NCI-H1694 (cell line): ENCODE measurements around the gene CDH4.

Source experiments
- DNase-seq: peaks from one replicate; lab custom pipeline; 2025; lab: John Stamatoyannopoulos, UW

Gene CDH4

GRCh38 chr20:61582196-61582923 lies 330.3 kb downstream of the CDH4 start:
- no peak for DNase-seq

DNA sequence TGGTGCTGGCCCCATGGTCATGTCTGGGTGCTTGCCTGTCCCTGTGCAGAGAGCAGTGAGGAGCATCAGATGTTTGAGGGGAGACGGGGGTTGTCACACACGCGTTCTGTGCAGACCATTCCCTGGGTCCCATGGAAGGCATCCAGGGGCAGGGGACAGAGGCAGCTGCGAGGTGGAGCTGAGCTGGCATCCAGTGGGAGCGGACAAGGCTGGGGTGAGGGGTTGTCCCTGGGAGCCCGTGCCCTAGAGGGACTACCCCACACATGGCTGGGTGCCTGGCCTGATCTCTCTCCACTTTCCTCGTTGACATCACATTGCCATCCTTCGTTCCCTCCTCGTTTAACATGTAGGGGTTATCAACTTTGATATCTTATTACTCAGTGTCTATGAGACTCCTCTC lies 331.3 kb downstream of the CDH4 start:
- no peak for DNase-seq

GRCh38 chr20:61584851-61585250 lies 332.8 kb downstream of the CDH4 start:
- DNase-seq: no peak

DNA sequence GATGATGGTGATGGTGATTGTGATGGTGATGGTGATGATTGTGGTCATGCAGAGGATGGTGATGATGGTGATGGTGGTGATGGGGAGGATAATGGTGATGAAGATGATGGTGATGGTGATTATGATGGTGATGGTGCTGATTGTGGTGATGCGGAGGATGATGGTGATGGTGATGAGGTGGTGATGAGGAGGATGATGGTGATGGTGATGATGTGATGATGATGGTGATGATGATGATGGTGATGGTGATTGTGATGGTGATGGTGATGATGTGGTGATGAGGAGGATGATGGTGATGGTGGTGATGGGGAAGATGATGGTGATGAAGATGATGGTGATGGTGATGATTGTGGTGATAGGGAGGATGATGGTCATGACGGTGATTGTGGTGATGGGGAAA lies 333.7 kb downstream of the CDH4 start:
- no peak for DNase-seq

GRCh38 chr20:61587036-61587435 lies 335.0 kb downstream of the CDH4 start:
- no peak for DNase-seq

DNA sequence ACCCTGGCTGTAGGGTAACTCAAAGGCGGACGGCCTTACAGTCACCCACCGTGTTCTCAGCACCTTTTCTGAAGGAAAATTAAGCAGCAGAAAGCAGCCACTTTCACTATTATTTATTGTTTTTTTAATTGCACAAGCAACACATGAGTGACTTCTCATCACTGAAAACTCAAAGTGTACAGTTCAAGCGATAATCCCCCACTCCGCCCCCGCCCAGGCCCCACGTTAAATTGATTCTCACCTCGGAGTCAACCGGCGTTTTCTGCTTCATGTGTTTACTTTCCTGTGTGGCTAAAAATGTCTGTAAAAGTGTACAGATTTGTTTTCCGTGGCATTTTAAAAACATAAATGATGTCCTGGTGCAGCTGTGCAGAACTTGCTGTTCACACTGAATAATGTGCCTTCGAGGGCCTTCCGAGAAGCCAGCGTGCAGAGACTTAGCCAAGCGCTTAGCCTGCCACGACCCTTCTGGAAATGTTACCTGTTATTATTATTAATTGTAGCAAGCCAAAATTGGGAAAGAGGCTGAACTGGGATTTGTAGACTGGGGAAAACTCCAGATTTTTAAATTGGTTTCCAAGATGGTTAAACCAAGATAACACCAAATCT lies 335.7 kb downstream of the CDH4 start:
- no peak for DNase-seq

- no peak for DNase-seq
Measured at GRCh38 chr20:61588411-61589385, 336.6 kb downstream of the CDH4 start.

GRCh38 chr20:61590236-61590635 lies 338.2 kb downstream of the CDH4 start:
- no peak for DNase-seq

GRCh38 chr20:61593516-61593915 lies 341.5 kb downstream of the CDH4 start:
- DNase-seq: no peak

GRCh38 chr20:61594198-61594597 lies 342.1 kb downstream of the CDH4 start:
- no peak for DNase-seq

DNA sequence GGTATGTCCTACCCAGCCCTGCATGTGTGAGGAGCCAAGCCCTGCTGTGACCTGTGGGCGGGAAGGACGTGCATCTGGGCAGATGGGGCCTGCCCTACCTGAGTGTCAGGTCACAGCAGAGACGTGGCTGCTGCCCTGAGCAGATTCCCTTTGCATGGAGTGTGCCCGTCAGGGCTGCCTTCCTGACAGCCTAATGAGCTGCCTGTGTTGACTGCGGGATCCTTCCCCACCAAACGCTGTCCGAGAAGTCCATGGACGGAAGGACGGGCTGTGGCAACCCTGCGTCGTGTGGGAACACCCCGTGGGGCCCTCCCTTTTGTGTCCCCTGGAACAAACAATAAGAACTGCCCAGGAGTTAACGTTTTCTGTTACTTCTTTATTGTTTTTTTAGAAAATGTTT lies 343.2 kb downstream of the CDH4 start:
- DNase-seq: no peak

DNA sequence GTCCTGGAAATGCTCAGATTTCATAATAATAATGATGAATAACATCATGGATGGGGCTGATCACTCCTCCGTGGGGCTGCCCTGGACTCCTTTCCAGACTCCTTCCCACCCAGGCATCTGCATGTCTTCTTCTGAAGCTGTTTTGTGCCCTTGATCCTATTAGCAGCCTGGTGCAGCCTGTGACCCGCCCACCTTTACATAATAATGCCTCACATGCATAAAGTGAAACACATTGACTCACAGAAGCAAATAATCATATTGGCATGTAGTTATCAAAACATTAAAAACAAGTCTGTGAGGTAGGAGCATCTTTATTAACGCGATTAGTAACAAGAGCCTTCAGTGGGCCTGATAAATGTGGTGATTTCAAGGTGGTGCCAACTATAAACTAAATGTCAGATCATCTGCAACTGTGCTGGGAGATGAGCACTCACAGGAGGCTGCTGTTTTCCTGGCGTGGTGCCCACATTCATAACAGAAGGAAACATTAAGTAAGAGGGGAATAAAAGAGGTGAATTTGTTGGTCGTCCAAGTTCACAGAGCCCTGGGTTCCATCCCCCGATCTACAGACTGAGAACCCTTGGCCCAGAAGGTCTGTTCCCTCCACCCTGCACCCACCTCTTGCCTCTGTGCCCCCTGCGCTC lies 344.7 kb downstream of the CDH4 start:
- DNase-seq: no peak

DNA sequence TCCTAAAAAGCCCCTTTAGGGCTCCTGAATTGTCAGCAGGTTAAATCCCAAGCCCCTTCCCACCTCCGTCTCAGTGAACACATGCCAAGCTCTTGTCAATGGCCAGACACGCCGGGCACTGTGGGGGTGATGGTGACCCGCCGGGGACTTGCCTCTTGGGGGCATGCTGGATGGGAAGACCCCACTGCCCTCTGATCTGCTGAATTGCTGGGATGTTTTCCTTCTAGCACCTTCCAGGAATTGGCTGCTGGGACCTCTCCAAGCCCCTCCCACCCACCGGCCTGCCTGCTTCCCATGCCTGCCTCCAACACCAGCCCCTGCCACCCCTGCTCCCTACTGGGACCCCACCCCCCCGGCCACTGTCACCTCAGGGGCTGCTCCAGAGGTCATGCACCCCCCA lies 345.9 kb downstream of the CDH4 start:
- DNase-seq: no peak

GRCh38 chr20:61598586-61598985 lies 346.5 kb downstream of the CDH4 start:
- DNase-seq: no peak

- no peak for DNase-seq
Measured at GRCh38 chr20:61599061-61599531, 347.0 kb downstream of the CDH4 start.

DNA sequence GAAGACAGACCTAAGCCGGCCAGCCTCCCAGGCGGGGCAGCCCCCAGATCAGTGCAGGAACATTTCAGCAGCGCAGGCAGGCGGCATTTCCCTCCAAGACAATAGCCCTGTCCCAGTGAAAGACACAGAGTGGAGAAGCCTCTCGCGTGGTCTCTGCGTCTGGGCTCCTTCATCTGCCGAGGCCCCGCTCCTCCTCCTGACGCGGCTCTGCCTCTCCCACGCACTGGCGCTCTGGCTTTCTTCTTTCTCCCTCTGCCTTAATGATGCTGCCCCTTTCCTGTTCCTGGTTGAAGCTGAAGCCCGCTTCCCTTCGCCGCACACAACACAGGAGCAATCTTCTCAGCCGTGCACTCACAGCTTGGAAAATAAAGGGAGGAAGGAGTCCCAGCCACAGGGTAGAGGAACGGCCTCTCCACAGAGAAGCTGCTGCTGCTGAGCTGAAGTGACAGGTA lies 347.5 kb downstream of the CDH4 start:
- DNase-seq: no peak

GRCh38 chr20:61600016-61600415 lies 348.0 kb downstream of the CDH4 start:
- no peak for DNase-seq

DNA sequence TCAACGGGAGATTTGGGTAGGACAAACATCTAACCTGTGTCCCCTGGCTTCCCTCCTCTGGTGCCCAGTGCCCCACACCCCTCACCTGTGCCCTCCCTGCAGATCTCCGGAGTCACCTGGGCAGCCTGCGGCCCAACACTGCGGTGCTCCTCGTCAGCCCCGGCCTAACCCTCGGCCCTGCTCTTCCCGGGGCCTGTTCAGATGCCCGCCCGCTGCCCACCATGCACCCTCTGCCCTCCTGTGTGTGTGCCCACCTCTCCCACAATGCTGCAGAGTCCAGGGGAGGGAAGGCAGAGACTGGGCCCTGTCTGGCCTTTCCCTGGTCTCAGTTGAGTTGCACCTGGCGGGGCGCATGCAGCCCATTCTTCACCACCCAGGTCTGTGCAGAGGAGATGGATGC lies 349.3 kb downstream of the CDH4 start:
- no peak for DNase-seq

- no peak for DNase-seq
Measured at GRCh38 chr20:61601853-61602252, 349.8 kb downstream of the CDH4 start.

GRCh38 chr20:61603715-61604114 lies 351.7 kb downstream of the CDH4 start:
- DNase-seq: no peak

DNA sequence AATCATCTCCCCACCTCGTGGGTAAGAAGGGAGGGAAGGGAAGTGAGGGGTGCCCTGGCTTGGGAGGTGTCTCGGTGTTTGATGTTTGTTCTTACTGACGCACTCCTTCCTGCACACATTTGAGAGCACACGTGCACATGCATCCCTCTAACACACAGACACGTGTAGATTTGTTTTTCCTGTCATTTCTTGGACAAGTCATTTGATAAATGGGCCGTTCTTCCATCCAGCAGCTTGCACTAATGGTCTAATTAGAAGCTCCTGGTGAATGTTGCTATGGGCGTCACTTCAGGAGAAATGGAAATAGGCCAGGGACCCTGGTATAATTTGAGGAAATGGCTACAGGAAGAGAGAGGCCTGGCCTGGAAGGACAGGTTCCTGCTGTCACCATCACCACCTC lies 352.5 kb downstream of the CDH4 start:
- no peak for DNase-seq

DNA sequence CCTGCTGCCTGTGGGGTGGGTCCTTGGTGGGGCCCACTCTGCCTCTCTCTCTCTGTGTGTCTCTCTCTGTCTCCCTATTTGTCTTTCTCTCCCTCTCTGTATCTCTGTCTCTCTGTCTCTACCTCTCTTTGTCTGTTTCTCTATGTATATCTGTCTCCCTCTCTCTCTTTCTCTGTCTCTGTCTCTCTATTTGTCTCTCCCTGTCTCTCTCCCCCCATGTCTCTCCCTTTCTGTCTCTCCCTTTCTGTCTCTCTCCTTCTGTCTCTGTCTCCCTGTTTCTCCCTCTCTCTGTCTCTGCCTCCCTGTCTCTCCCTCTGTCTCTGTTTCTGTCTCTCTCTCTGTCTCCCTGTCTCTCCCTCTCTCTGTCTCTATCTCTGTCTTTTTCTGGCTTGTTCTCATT lies 353.2 kb downstream of the CDH4 start:
- no peak for DNase-seq
